GM13977 (cell line): ENCODE data around the gene BICRAL.
"Not testable (repeated sequence)": the region's sequence is repeated elsewhere in the genome, so short reads cannot be mapped to it uniquely, and the experiment has no call there.

Source experiments
- DNase-seq: peaks from one replicate; pipeline ENCODE4 v3.0.0; 2012; ENCODE audit warnings: low spot score
- CTCF ChIP-seq: IDR thresholded peaks from 2 replicates; pipeline ENCODE4 v1.5.1; 2012; ENCODE audit warnings: mild to moderate bottlenecking, control low read depth; ENCODE audit not compliant: insufficient read depth; ENCODE audit errors: extremely low read depth, missing control alignments
- in situ Hi-C: fragments of 300-500 bp; cut with MboI; formaldehyde crosslinking; loops from one replicate; pipeline ENCODE4 v1.12.0; 2022; ENCODE audit warnings: low sequenced_read_pairs, low pct_unique_long_range_greater_than_20kb, mixed read lengths, inconsistent platforms; ENCODE audit not compliant: unreplicated experiment

The BICRAL gene

GRCh38 chr6:42795651-42796050 is 13.8 kb downstream of the BICRAL start:
- DNase-seq: no peak
- in situ Hi-C loops: no loop called here
- no peak for TF ChIP-seq CTCF

GRCh38 chr6:42796171-42796570 is 14.3 kb downstream of the BICRAL start:
- no peak for DNase-seq
- TF ChIP-seq CTCF: no peak
- in situ Hi-C loops: no loop called here

GRCh38 chr6:42797696-42798095 is 15.8 kb downstream of the BICRAL start:
- DNase-seq, in situ Hi-C loops: not testable (repeated sequence)

- in situ Hi-C loops: no loop called here
- no peak for TF ChIP-seq CTCF
- DNase-seq: no peak
Observed at GRCh38 chr6:42805297-42805861, 23.5 kb downstream of the BICRAL start.

GRCh38 chr6:42806359-42806758 is 24.5 kb downstream of the BICRAL start:
- DNase-seq, in situ Hi-C loops: not testable (repeated sequence)

- DNase-seq: no peak
- in situ Hi-C loops: no loop called here
- no peak for TF ChIP-seq CTCF
Observed at GRCh38 chr6:42808492-42809483, 26.9 kb downstream of the BICRAL start.

GRCh38 chr6:42813074-42813645 is 31.3 kb downstream of the BICRAL start:
- DNase-seq: no peak
- TF ChIP-seq CTCF: no peak
- in situ Hi-C loops: no loop called here
